ENCODE data around the gene POP5. TPM values are rescaled to one million over a fixed set of nuclear protein-coding genes. Genes with fewer than 3 reads are reported as not detected.

Gene POP5
- total and polyA plus RNA-seq, 4 experiments from 2014 or later, result 70.4 to 91.6 (median 80.0) TPM

GRCh38 chr12:120529641-120530417 lies 51.4 kb downstream of the POP5 start:
- Mint-ChIP-seq H3K4me3 (peak overlapping the region; percentile 98 to 100 (median 100)), H3K27ac (peak overlapping the region; percentile 96 to 100 (median 99)), H3K4me1 (peaks cover 22 to 41% (median 24%) of the 10 kb centered on the region in 4 donors), H3K9me3 (peaks cover 0 to 2% (median 0%) of the 10 kb centered on the region in 8 donors), H3K36me3 (peaks cover 4 to 17% of the 10 kb centered on the region in 2 donors), H3K27me3 (no peaks in the 10 kb centered on the region)
- H3K9me3 ChIP-seq (ENCODE audit: control insufficient read depth in 1 of 2, low read length in 2 of 2), result no peaks in the 10 kb centered on the region
- H3K4me3 ChIP-seq (ENCODE audit: low read length in 2 of 2), result peak overlapping the region; percentile 82 to 84
- no peaks in the 10 kb centered on the region for H3K36me3 ChIP-seq (ENCODE audit: insufficient read depth, low read length)
- intact Hi-C loops (cut with micrococcal nuclease), result loop anchor here (1.0 kb wide), 1 partner anchor 35 kb away; no protein-coding TSS in a partner anchor
- H3K27ac ChIP-seq (ENCODE audit: low read depth, low read length), result peak overlapping the region; percentile 85
- DNase-seq, result no peak
- ChIA-PET POLR2A (ENCODE audit: partially characterized antibody) (interaction anchor here (0.6 to 1.7 kb wide), 6 partner anchors 8 to 870 kb away, joined by 3 to 24 read pairs (median 8); partner anchors contain the start of genes DYNLL1, RNF34 and SRSF9), CTCF (ENCODE audit: partially characterized antibody) (no interaction called here)
- no peaks in the 10 kb centered on the region for H3K27me3 ChIP-seq (ENCODE audit: insufficient read depth, low read length)
- peaks cover 25% of the 10 kb centered on the region for H3K4me1 ChIP-seq (ENCODE audit: insufficient read depth, low read length)

- H3K9me3 ChIP-seq (ENCODE audit: control insufficient read depth in 1 of 2, low read length in 2 of 2), result no peaks in the 10 kb centered on the region
- H3K27me3 ChIP-seq (ENCODE audit: insufficient read depth, low read length), result no peaks in the 10 kb centered on the region
- peak; percentile 79 to 86 (median 83) for DNase-seq
- H3K27ac Mint-ChIP-seq, result peak within 1 kb of the TSS; percentile 96 to 100 (median 99)
- CTCF ChIA-PET (ENCODE audit: partially characterized antibody), result interaction anchor here (0.6 to 0.9 kb wide), 2 partner anchors 9 to 24 kb away, joined by 3 read pairs; no protein-coding TSS in a partner anchor
- H3K27ac ChIP-seq (ENCODE audit: low read depth, low read length), result peak within 1 kb of the TSS; percentile 85
- peaks cover 20 to 35% (median 23%) of the 10 kb centered on the region in 4 donors for H3K4me1 Mint-ChIP-seq
- intact Hi-C loops (cut with micrococcal nuclease), result loop anchor here (1.0 kb wide), 1 partner anchor 34 kb away; no protein-coding TSS in a partner anchor
- peaks cover 0 to 2% (median 0%) of the 10 kb centered on the region in 8 donors for H3K9me3 Mint-ChIP-seq
- peaks cover 24% of the 10 kb centered on the region for H3K4me1 ChIP-seq (ENCODE audit: insufficient read depth, low read length)
- H3K27me3 Mint-ChIP-seq, result no peaks in the 10 kb centered on the region
- H3K36me3 ChIP-seq (ENCODE audit: insufficient read depth, low read length), result no peaks in the 10 kb centered on the region
- H3K36me3 Mint-ChIP-seq, result peaks cover 4 to 11% of the 10 kb centered on the region in 2 donors
- peak within 1 kb of the TSS; percentile 98 to 100 (median 100) for H3K4me3 Mint-ChIP-seq
- POLR2A ChIA-PET (ENCODE audit: partially characterized antibody), result interaction anchor here (0.6 to 1.7 kb wide), 14 partner anchors 9 to 871 kb away, joined by 3 to 24 read pairs (median 4); partner anchors contain the start of genes COX6A1, DYNLL1, RNF34 and RNU4-2
- H3K4me3 ChIP-seq (ENCODE audit: low read length in 2 of 2), result peak within 1 kb of the TSS; percentile 82 to 84
Measured at GRCh38 chr12:120528861-120529525, 52.2 kb downstream of the POP5 start, which contains the start of gene COQ5. Gene COQ5, minus strand, starts transcription at chr12:120529158. Its CDS starts 17 bp downstream, at chr12:120529141.

Other genes with a start within 250 kb of the POP5 start
- gene MSI1, start 212.2 kb downstream of the POP5 start, total RNA-seq, result not detected
- not detected for gene MSI1, start 212.2 kb downstream of the POP5 start, polyA plus RNA-seq
- gene COX6A1, start 143.3 kb downstream of the POP5 start, total RNA-seq, result 100 to 1,000 TPM; 144 to 158 TPM
- gene COX6A1, start 143.3 kb downstream of the POP5 start, polyA plus RNA-seq, result 1,000 to 10,000 TPM in 1 of 2 donors, 100 to 1,000 TPM in 1; 828 to 1,220 TPM
- 10 to 100 TPM; 17.3 to 22.8 TPM for gene TRIAP1, start 135.0 kb downstream of the POP5 start, total RNA-seq
- gene TRIAP1, start 135.0 kb downstream of the POP5 start, polyA plus RNA-seq, result 10 to 100 TPM; 46.2 to 65.0 TPM
- gene GATC, start 135.0 kb downstream of the POP5 start, total RNA-seq, result 10 to 100 TPM; 30.2 to 31.9 TPM
- gene GATC, start 135.0 kb downstream of the POP5 start, polyA plus RNA-seq, result 10 to 100 TPM in 1 of 2 donors, 1 to 10 TPM in 1; 9.3 to 21.2 TPM
- 100 to 1,000 TPM; 139 to 143 TPM for gene SRSF9, start 111.7 kb downstream of the POP5 start, total RNA-seq
- 100 to 1,000 TPM; 169 to 235 TPM for gene SRSF9, start 111.7 kb downstream of the POP5 start, polyA plus RNA-seq
- gene DYNLL1, start 85.3 kb downstream of the POP5 start, total RNA-seq, result 100 to 1,000 TPM in 1 of 2 experiments, 10 to 100 TPM in 1; 97.5 to 108 TPM
- gene DYNLL1, start 85.3 kb downstream of the POP5 start, polyA plus RNA-seq, result 100 to 1,000 TPM; 348 to 351 TPM
- 10 to 100 TPM; 19.7 to 21.6 TPM for gene COQ5, start 52.2 kb downstream of the POP5 start, total RNA-seq
- 10 to 100 TPM; 35.2 to 55.1 TPM for gene COQ5, start 52.2 kb downstream of the POP5 start, polyA plus RNA-seq
- 100 to 1,000 TPM; 244 to 249 TPM for gene RNF10, start 47.0 kb downstream of the POP5 start, total RNA-seq
- gene RNF10, start 47.0 kb downstream of the POP5 start, polyA plus RNA-seq, result 100 to 1,000 TPM; 101 to 146 TPM
- not detected for gene CABP1, start 59.2 kb upstream of the POP5 start, total RNA-seq
- not detected for gene CABP1, start 59.2 kb upstream of the POP5 start, polyA plus RNA-seq
- 10 to 100 TPM; 75.1 to 88.9 TPM for gene MLEC, start 105.7 kb upstream of the POP5 start, total RNA-seq
- 10 to 100 TPM; 38.9 to 61.4 TPM for gene MLEC, start 105.7 kb upstream of the POP5 start, polyA plus RNA-seq
- gene UNC119B, start 129.1 kb upstream of the POP5 start, total RNA-seq, result 10 to 100 TPM; 28.7 to 29.1 TPM
- gene UNC119B, start 129.1 kb upstream of the POP5 start, polyA plus RNA-seq, result 1 to 10 TPM; 6.9 to 8.4 TPM
- gene ACADS, start 144.4 kb upstream of the POP5 start, total RNA-seq, result 10 to 100 TPM; 14.9 to 17.1 TPM
- 10 to 100 TPM; 19.2 to 29.9 TPM for gene ACADS, start 144.4 kb upstream of the POP5 start, polyA plus RNA-seq

Data from CD4-positive, alpha-beta memory T cell (primary cell).